OCI-LY7 (cell line): Measurements from ENCODE around the gene NCF4. TPM values are rescaled to one million over a fixed set of nuclear protein-coding genes. Genes with fewer than 3 reads are reported as not detected.

Experiments used
- BruUV-seq: library from RNA; stranded (reverse); fragments of 400-500 nt; replicated peaks from 2 replicates; lab custom pipeline; 2021; lab: Mats Ljungman, UMichigan
- CTCF ChIA-PET: fragments of 300-600 bp; sonication (Branson Sonifier 250); formaldehyde crosslinking; loops from one replicate; lab custom pipeline; 2022; ENCODE audit warnings: antibody characterized with exemption; ENCODE audit not compliant: unreplicated experiment; lab: Charles Lee
- POLR2A ChIA-PET: fragments of 300-600 bp; sonication (Branson Sonifier 250); formaldehyde crosslinking; loops from one replicate; lab custom pipeline; 2022; ENCODE audit warnings: antibody characterized with exemption; lab: Charles Lee
- DNase-seq: peaks from one replicate; pipeline ENCODE4 v3.0.0-alpha.2; 2015; ENCODE audit warnings: low spot score
- H2AFZ ChIP-seq: fragments of 200-600 bp; sonication (generic), shearing (Covaris generic); 2 replicates; pipeline ENCODE4 v1.6.1; 2014; ENCODE audit warnings: mild to moderate bottlenecking, antibody characterized with exemption, low read length, moderate library complexity
- H3K27ac ChIP-seq: fragments of 200-600 bp; sonication (generic); 2 replicates; pipeline ENCODE4 v1.5.1; 2014; ENCODE audit warnings: mixed run types, low read depth, mild to moderate bottlenecking, moderate library complexity, low read length, inconsistent platforms; ENCODE audit not compliant: poor library complexity, severe bottlenecking
- H3K36me3 ChIP-seq: fragments of 200-600 bp; sonication (generic); 2 replicates; pipeline ENCODE4 v1.6.1; 2014; ENCODE audit warnings: mild to moderate bottlenecking, antibody characterized with exemption, low read length, moderate library complexity, mixed read lengths; ENCODE audit not compliant: insufficient read depth
- H3K4me1 ChIP-seq: fragments of 200-600 bp; sonication (generic); 2 replicates; pipeline ENCODE4 v1.5.1; 2014; ENCODE audit warnings: mild to moderate bottlenecking, low read length; ENCODE audit not compliant: insufficient read depth, poor library complexity, severe bottlenecking
- H3K4me2 ChIP-seq: fragments of 200-600 bp; sonication (generic); 2 replicates; pipeline ENCODE4 v1.6.1; 2014; ENCODE audit warnings: mild to moderate bottlenecking, low read length
- H3K4me3 ChIP-seq: fragments of 200-600 bp; sonication (generic); 2 replicates; pipeline ENCODE4 v1.5.1; 2014; ENCODE audit warnings: mild to moderate bottlenecking, low read depth, low read length; ENCODE audit not compliant: poor library complexity, severe bottlenecking
- H3K79me2 ChIP-seq: fragments of 200-600 bp; sonication (generic); 2 replicates; pipeline ENCODE4 v1.6.1; 2016; ENCODE audit warnings: low read depth, mild to moderate bottlenecking, low read length, moderate library complexity, mixed read lengths; ENCODE audit not compliant: insufficient read depth
- H3K9me2 ChIP-seq: fragments of 200-600 bp; sonication (generic); 2 replicates; pipeline ENCODE4 v1.6.1; 2016; ENCODE audit warnings: mild to moderate bottlenecking, low read length, mixed read lengths; ENCODE audit not compliant: insufficient read depth
- H3K9me3 ChIP-seq: fragments of 200-600 bp; sonication (generic); 2 replicates; pipeline ENCODE4 v1.6.1; 2014; ENCODE audit warnings: mild to moderate bottlenecking, mixed run types, low read length, mixed read lengths
- H4K20me1 ChIP-seq: fragments of 200-600 bp; sonication (generic); 2 replicates; pipeline ENCODE4 v1.6.1; 2014; ENCODE audit warnings: mild to moderate bottlenecking, antibody characterized with exemption, low read length, moderate library complexity, mixed read lengths; ENCODE audit not compliant: insufficient read depth
- CTCF ChIP-seq: fragments of 200-600 bp; sonication (generic); conservative IDR thresholded peaks from 2 replicates; pipeline ENCODE4 v1.5.1; 2014; ENCODE audit warnings: mild to moderate bottlenecking, antibody characterized with exemption, low read length, moderate library complexity, mixed read lengths
- EZH2phosphoT487 ChIP-seq: fragments of 200-600 bp; sonication (generic); IDR thresholded peaks from 2 replicates; pipeline ENCODE4 v1.6.1; 2018; ENCODE audit warnings: low read depth, borderline replicate concordance, mild to moderate bottlenecking, mixed run types, antibody characterized with exemption, low read length, moderate library complexity, mixed read lengths
- intact Hi-C: fragments of 100-400 bp; cut with micrococcal nuclease; formaldehyde crosslinking; loops from one replicate; pipeline ENCODE4 v1.10.0; 2022; ENCODE audit not compliant: unreplicated experiment
- total RNA-seq, 2 experiments: library from RNA; depleted of rRNA in 1 of 2; stranded (reverse); fragments of >200 nt in 1 of 2; shearing (Covaris generic) in 1 of 2; gene quantifications; 2 replicates each; pipeline ENCODE4 v1.2.3, GENCODE V29; 2014 to 2022

Gene NCF4
- total RNA-seq, 2 experiments from 2014 or later, result 63.6 to 121 TPM

DNA sequence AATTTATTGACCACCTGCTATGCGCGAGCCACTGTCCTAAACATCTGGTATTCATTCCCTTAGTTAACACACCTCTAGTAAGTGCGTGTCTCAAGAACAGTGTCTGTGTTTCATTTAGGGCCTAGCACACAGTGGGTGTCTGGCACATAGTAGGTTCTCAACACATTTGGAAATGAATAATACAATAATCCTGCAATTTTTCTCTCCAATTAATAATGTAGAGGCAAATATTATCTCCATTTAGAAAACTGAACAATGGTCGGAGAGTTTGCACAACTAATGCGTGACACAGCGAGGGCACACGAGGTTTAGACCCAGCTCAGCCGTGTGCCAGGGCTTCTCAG is 4.0 kb upstream of the NCF4 start:
- Histone ChIP-seq H2AFZ (peak overlapping the region; percentile 77; the same call in 1 of the 2 replicates), H3K27ac (no peak overlapping the region), H4K20me1 (no peaks in the 10 kb centered on the region), H3K4me3 (peak overlapping the region; percentile 24), H3K79me2 (peaks cover 7% of the 10 kb centered on the region; the same call in 1 of the 2 replicates), H3K4me1 (peaks cover 65% of the 10 kb centered on the region), H3K4me2 (peak overlapping the region; percentile 67), H3K36me3 (no peaks in the 10 kb centered on the region; the same call in 1 of the 2 replicates), H3K9me3 (no peaks in the 10 kb centered on the region; the same call in 1 of the 2 replicates), H3K9me2 (no peaks in the 10 kb centered on the region)
- TF ChIP-seq CTCF (no peak), EZH2phosphoT487 (no peak)
- ChIA-PET CTCF (interaction anchor here (0.6 to 1.3 kb wide), 3 partner anchors 81 to 751 kb away, joined by 3 to 4 read pairs (median 3); partner anchors contain the start of gene IFT27), POLR2A (interaction anchor here (1.8 kb wide), 1 partner anchor 80 kb away, joined by 6 read pairs; the partner anchor contains the start of gene IFT27)
- intact Hi-C loops, result loop anchor here (1.0 kb wide), 2 partner anchors 122 to 310 kb away; no protein-coding TSS in a partner anchor
- no TSS peak for BruUV-seq
- no peak for DNase-seq

DNA sequence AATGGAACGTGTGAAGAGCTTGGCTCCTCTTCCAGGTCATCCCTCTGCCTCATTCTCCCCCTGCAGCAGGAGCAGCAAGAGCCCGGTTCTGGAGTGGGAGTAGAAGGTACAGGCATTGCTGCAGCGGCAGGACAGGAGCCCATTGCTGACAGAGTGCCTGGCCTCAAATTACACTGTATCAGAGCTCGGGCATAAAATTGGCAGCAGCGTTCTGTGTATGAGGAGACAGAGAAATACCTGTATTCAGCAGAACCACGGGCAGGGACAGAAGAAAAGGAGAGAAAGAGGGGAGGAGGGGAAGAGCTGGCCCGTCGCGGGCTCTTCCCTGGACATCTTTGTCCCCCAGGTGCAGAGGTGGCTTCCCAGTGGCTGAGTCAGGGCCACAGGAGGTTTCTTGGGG is 2.6 kb upstream of the NCF4 start:
- peak overlapping the region; percentile 88; the same call in 1 of the 2 replicates for H2AFZ ChIP-seq
- CTCF ChIA-PET, result no interaction called here
- no peaks in the 10 kb centered on the region for H3K36me3 ChIP-seq
- intact Hi-C loops, result no loop called here
- H3K4me2 ChIP-seq, result no peak overlapping the region
- no peaks in the 10 kb centered on the region for H3K9me2 ChIP-seq
- BruUV-seq, result no TSS peak
- peak overlapping the region; percentile 91 for H3K27ac ChIP-seq
- no peak for DNase-seq
- no peaks in the 10 kb centered on the region for H4K20me1 ChIP-seq
- no peak for TF ChIP-seq EZH2phosphoT487
- no peak for TF ChIP-seq CTCF
- peaks cover 18% of the 10 kb centered on the region; the same call in 1 of the 2 replicates for H3K79me2 ChIP-seq
- POLR2A ChIA-PET, result interaction anchor here (1.8 kb wide), 1 partner anchor 82 kb away, joined by 6 read pairs; the partner anchor contains the start of gene IFT27
- H3K9me3 ChIP-seq, result no peaks in the 10 kb centered on the region; the same call in 1 of the 2 replicates
- H3K4me1 ChIP-seq, result peaks cover 75% of the 10 kb centered on the region
- no peak overlapping the region for H3K4me3 ChIP-seq

DNA sequence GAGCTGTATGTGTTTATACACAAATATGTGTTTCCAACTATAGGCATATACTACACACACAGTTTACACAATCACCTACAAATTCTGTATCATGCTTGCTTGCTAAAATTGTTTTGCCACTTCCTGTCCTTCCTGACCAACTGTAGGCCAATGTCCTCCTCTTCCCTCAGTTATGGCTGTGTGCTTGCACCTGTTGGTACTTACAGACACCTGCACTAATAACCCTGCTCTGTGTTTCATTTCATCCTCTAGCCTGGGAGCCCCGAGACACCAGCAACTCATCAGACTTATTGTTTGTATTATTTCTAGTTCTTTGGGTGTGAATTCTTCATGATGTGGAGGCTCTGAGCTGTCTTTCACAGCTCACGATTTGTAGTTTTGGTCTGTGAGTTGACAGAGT is 1.8 kb upstream of the NCF4 start:
- TF ChIP-seq CTCF, result no peak
- no peak for TF ChIP-seq EZH2phosphoT487
- peak overlapping the region; percentile 91 for H3K27ac ChIP-seq

More for the DNA sequence above, 1.8 kb upstream of the NCF4 start:
- Histone ChIP-seq H3K4me3 (no peak overlapping the region), H3K4me1 (peaks cover 71% of the 10 kb centered on the region), H3K9me3 (no peaks in the 10 kb centered on the region), H3K79me2 (peaks cover 19% of the 10 kb centered on the region; the same call in 1 of the 2 replicates), H3K36me3 (peaks cover 7% of the 10 kb centered on the region; the same call in 1 of the 2 replicates), H4K20me1 (no peaks in the 10 kb centered on the region), H3K4me2 (peak overlapping the region; percentile 88), H3K9me2 (no peaks in the 10 kb centered on the region), H2AFZ (peak overlapping the region; percentile 88)
- no TSS peak for BruUV-seq
- intact Hi-C loops, result loop anchor here (1.0 kb wide), 1 partner anchor 55 kb away; no protein-coding TSS in a partner anchor
- ChIA-PET POLR2A (interaction anchor here (0.6 to 1.9 kb wide), 2 partner anchors 83 to 119 kb away, joined by 4 to 8 read pairs; partner anchors contain the start of gene IFT27), CTCF (interaction anchor here (0.6 to 2.0 kb wide), 2 partner anchors 119 to 203 kb away, joined by 3 to 12 read pairs; no protein-coding TSS in a partner anchor)
- DNase-seq, result peak; percentile 64
